Measurements from ENCODE around the gene USP11.
"Not testable (repeated sequence)": the region's sequence is repeated elsewhere in the genome, so short reads cannot be mapped to it uniquely, and the experiment has no call there.

The USP11 gene

DNA sequence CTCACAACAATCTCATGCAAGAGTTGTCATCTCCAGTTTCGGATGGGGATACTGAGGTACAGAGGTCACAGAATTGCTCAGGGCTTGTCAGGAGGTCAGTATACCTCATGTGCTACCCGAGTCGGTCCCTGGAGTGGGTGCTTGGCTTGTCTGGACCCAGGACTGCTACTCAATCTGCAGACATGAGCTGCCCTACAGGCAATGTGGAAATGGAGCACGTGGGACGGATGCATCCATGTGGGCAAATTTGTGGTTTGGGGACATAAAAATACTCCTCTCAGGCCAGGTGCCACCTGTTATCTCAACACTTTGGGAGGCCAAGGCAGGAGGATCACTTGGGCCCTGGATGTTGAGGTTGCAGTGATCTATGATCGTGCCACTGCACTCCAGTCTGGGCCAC is 15.8 kb downstream of the USP11 start:
- no peak for DNase-seq

DNA sequence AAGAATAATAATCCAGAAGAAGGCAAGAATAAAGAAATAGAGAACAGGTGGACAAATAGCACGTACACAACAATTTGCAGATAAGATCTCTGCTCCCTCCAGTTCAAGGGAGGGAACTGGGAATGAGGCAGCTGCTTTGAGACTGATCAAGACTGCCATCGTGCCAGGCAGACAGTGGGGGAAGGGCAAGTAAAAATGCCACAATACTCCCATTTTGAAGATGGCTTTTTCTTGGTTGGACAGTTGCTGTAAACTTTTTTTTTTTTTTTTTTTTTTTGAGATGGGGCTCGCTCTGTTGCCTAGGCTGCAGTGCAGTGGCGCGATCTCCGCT is 17.2 kb downstream of the USP11 start:
- no peak for DNase-seq

DNA sequence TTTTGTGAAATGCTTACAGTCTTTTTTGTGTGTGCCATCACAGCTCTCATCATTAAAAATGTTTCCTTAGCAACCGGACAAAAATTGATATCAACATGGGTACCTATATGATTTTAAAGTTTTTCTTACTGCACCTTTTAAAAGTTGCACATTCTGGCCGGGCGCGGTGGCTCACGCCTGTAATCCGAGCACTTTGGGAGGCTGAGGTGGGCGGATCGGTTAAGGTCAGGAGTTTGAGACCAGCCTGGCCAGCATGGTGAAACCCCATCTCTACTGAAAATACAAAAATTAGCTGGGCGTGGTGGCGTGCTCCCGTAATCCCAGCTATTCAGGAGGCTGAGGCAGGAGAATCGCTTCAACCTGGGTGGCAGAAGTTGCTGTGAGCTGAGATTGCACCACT is 24.8 kb downstream of the USP11 start:
- DNase-seq: not testable (repeated sequence)

DNA sequence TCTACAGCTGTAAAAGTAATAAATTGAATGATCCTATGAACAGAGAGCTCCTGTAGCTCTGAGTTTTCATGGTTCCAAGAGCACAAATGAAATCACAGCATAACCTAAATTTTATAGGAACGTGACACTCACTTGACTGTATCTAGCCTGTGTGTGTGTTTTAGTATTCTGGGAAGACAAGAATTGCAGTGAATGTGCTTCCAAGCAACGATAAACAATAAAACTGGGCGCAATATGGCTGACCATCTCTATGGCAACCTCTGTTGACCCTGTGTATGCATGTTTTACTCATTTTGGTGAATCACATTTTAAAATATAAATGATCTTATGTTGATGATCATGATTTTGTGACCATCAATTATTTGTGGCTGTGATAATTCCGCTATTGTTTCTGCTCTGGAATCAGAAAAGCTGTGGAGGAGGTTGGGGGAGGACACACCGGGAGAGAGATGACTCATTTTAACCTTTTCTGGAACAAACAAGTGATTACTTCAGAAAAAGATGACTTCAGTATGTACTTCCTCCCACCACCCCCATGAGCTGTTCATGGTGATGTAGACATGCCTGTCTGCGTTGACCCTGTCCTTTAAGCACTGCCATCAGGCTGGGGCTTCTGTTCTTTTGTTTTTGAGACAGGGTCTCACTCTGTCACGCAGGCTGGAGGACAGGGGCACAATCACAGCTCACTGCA is 31.8 kb downstream of the USP11 start:
- no peak for DNase-seq

DNA sequence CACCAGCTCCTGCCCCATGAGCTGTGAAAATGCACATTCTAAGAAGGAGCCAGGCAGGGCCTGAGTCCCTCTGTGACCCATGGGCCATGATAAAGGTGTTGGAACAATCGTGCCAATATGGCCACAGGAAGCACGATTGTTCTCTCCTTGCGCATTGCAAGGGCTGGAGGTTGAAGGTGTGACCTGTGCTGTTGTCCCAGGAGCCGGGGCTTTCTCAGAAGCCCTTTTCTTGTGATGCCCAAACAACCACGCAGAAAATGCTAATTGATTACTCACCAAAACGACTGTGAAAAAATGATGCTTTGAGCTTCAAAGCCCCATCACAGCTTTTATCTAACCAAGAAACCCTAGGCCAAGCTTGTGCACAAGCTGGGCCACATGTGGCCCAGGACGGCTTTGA is 33.8 kb downstream of the USP11 start:
- DNase-seq: no peak

DNA sequence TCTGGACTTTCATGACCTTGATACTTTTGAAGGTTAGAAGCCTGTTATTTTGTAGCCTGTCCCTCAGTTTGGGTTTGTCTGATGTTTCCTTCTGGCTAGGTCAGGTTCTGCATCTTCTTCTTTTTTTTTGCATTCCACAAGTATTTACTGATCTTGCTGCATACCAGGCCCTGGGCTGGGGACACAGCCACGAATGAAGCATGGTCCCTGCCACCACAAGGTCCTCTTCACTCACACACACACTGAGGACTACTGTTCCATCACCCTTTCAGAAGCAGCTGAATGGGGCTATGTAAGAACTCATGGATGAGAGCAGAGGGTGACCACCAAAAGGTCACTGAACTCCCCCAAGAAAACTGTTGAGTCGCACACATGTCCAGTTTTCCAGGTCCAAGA is 39.2 kb downstream of the USP11 start:
- no peak for DNase-seq

DNA sequence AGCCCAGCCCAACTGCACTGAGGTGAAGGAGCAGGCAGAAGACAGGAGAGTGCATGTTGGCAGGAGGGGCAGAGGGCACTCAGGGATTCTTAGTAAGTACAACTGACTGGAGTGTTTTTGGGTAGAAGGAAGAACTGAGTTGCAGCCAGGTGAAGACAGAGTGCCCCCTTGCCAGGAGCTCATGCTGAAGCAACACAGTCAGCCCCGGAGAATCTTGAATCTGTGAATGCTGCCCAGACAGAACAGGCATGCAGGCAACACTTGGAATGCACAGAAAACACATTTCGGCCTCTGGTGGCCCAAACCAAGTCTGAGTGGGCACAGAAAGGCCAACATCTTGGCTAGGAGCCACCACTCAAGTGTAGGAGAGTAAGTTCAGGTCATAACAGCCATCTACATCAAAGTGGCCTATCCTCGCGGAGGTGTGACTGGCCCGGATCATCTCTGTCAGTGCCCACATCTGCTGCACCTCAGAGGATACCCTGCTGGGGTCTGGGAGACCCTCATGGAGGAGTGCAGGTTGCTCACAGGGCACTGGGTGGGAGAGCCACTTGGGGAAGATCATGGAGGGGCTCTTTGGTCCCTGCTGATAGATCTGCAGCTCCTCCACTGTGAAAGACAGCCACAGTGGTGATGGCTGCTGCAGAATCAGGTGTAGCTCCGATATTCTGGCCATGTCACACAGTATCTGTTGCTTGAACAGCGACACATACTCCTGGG is 40.4 kb downstream of the USP11 start:
- no peak for DNase-seq

DNA sequence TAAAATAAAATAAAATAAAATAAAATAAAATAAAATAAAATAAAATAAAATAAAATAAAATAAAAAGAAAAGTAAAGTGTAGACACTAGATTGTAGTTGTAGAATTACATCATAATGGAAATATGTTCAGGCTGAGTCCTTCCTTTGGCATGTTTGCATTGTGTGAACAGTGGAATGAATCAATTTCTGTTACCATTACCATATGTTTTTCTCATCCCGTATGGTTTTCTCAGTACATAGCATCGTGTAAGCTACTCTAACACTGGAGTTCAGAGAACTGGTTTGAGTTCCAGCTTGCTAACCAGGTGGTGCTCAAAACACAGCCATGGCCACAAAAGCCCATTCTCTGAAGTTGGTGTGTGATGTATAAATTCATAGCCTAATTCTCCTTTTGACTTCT is 45.9 kb downstream of the USP11 start:
- DNase-seq: no peak

DNA sequence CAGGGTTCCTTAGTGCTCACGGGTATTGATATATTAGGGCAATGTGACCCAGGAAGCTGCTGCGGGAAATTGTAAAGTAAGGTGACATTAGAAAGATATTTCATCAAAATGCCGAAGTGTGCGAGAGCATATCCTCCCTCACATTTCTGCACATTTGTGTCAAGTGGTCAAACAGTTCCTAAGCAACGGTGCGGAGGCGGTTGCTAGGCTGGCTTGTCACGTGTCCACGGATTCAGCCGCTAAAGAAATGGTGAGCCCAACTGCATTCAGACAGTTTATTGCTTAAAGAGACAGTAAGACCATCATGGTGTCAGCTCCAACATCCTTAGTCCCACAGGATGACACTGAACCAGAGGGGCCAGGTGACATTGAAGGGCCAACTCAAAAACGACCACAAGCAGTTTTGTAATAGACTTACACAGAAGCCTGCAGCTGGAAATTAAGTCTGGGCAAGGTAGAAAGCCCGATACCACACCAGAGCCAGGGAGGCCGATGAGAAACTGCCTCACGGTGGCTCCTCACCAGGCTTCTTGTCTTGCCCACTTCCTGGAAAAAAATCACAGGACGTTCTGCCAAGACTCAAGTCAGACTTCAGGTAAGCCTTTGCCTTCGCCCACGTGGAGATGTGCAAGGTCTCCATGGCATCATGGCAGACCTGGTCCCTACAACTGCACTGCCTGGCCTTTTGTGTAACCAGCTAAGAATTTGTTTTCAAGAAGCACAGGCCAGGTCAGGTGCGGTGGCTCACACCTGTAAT is 50.4 kb downstream of the USP11 start:
- DNase-seq: peak; percentile 15

DNA sequence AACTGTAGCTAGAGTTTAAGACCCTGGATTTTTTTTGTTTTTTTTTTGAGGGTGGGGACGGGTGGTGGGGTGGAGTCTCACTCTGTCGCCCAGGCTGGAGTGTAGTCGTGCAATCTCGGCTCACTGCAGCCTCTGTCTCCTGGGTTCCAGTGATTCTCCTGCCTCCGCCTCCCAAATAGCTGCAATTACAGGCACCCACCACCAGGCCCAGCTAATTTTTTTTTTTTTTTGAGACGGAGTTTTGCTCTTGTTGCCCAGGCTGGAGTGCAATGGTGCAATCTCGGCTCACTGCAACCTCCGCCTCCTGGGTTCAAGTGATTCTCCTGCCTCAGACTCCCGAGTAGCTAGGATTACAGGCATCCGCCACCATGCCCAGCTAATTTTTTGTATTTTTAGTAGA is 51.8 kb downstream of the USP11 start:
- not testable (repeated sequence) for DNase-seq

DNA sequence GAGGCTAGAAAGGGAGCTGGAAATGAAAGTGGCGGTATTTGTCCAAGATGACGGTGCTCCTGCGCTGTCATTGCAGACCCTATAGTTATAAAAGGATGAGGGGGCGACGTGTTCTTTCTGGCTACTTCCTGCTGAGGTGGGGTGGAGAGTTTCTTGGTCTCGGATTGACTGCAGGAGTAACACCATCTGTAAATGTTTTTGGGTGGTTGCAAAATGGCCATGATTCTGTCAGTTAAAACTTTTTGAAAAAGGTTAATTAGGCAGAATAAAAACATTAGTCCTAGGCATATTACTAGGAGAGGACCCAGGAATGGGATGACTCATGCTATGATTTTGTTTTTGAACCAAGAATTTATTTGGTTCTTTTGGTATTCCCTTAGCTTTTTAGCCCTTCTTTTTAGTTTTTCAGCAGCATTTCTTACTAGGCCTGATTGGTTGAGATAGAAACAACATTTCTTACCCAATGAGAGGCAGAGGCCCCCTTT is 53.1 kb downstream of the USP11 start:
- no peak for DNase-seq

DNA sequence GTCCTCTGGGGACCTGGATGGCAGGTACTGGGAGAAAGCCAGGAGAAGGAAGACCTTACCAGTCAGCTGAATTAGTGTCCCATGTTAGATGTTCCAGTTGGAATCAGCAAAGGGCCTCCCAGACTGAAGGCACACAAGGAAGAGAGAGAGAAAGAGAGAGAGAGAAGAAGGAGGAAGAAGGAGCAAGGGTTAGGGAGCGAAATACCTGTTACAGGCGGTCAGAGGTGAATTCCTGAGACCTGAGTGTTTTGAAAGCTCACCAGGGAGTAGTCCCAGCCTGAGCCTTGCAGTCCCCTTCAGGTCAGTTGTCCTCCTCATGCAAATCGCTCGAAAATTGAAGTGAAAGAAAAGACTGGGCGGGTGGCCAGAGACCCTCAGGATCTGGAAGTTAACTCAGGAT is 60.3 kb downstream of the USP11 start:
- no peak for DNase-seq

DNA sequence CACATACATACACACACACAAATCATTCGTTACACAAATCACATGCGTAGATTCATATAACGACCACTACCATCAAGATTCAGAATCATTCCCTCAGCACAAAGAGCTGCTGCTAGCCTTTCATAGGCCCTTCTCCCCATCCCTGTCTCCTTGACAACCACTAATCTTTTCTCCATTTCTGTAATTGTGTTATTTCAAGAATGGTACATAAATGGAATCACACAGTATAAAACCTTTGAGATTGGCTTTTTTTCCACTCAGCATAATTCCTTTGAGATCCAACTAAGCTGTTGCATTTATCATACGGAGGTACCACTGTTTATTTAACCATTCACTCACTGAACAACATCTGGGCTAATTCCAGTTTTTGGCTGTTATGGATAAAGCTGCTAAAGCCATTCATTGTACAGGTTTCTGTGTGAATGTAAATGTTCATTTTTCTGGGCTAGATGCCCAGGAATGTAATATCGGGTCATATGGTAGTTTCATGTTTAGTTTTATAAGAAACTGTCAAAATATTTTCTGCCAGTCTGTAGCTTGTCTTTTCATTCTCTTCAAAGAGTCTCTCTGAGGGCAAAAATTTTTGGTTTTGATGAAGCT is 64.1 kb downstream of the USP11 start:
- no peak for DNase-seq

DNA sequence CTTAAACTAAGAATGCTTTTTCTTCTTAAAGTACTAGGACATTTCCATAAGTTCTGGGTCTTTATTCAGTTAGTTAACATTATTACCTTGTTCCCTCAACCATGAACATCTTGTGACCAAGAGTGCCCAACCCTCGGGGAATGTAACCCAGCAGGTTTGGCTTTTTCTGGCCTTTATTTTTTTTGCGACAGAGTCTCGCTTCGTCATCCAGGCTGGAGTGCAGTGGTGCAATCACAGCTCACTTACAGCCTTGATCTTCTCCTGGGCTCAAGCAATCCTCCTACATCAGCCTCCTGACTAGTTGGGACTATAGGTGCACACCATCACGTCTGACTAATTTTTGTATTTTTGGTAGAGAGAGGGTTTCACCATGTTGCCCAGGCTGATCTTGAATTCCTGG is 65.1 kb downstream of the USP11 start:
- no peak for DNase-seq
